Measurements from ENCODE around the gene DACT3.

Gene DACT3

DNA sequence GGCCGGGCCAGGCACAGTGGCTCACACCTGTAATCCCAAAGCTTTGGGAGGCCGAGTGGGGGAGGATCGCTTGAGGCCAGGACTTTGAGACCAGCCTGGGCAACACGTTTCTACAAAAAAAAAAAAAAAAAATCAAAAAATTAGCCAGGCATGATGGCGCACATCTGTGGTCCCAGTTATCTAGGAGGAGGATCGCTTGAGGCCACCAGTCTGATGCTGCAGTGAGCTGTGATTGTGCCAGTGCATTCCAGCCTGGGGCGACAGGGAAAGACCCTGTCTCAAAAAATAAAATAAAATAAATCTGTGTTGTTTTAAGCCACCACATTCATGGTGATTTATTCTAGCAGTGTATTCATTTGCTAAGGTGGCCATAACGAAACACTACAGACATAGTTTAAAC lies 4.1 kb upstream of the DACT3 start:
- DNase-seq (ENCODE audit: low spot score), result no peak

DNA sequence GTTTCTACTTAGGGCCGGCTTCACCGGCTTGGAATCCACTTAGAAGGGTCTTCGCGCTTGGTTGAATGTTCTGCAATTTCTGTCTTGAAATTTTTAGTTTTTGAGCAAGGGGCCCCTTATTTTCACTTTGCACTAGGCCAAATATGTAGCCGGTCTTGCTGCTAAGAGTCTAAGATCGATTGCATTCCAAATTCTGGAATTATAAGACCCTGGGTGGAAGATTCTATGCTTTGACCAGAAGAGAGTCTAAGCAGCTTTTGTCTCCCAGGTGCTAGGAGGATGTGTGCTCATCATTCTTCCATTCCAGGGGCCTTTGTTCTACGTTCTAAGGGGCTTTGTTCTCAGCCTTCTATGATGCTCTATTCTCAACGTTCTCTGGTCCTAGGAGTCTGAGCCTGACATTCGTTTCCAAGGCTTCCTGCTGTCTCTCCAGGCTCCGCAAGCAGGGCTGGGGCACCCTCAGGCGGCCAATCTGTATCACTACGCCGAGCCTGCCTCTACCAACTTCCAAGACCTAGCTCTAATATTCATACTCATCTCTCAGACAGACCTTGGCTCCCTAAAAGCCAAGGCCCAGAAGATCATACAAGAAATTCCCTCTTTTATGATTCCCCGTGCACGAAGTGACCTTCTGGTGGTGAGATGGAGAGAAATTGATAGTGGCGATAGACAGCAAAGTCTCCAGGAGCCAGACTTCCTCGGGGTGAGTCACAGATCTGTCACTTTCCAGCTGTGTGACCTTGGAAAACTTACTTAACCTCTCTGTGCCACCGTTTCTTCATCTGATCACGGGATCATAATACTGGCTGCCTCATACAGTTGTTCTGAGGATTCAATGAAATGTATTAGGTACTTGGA lies 982 bp upstream of the DACT3 start:
- peak; percentile 89 for DNase-seq (ENCODE audit: low spot score)

DNA sequence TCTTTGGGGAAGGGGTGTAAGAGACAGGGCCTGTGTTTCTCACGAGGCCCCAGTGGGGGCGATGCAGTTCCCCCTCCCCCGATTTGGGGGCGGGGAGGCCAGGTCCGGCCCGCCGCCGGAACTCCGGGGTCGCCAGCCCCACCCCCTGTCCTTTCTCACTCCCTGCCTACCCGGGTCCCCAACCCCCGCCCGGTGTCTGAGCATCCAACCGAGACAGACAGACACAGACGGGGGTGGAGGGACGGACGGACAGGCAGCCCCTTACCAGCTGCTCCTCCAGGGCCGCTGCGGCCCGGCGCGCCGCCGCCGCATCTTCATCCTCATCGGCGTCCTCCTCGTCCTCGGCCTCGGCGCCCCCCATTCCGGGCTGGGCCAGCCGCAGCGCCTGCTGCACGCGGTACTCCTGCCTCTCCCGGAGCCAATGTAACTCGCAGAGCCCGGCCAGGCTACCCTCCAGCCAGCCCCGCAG lies 397 bp downstream of the DACT3 start:
- no peak for DNase-seq (ENCODE audit: low spot score)

DNA sequence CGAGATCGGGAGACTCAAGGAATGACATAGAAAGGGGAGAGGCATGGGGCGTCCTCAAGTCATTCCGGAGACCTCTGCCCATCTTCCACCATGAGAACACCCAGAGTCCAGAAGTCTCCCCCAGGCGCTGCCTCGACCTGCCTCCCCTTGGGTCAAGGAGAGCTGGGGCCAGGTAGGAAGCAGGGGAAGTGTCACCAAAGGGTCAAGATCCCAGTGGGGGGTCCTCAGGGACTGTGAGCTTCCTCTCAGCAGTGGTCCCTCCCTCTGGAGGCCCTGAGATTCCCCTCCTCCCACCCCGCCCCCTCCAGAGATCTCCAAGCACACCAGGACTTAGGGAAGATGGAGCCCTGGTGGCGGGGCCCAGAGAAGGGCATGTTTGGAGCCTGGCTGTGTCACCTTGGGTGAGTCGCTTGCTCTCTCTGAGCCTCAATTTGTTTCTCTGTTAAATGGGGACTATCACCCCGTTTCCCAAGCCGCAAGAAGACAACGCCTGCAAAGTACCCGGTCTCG lies 919 bp downstream of the DACT3 start:
- DNase-seq (ENCODE audit: low spot score), result peak; percentile 35

DNA sequence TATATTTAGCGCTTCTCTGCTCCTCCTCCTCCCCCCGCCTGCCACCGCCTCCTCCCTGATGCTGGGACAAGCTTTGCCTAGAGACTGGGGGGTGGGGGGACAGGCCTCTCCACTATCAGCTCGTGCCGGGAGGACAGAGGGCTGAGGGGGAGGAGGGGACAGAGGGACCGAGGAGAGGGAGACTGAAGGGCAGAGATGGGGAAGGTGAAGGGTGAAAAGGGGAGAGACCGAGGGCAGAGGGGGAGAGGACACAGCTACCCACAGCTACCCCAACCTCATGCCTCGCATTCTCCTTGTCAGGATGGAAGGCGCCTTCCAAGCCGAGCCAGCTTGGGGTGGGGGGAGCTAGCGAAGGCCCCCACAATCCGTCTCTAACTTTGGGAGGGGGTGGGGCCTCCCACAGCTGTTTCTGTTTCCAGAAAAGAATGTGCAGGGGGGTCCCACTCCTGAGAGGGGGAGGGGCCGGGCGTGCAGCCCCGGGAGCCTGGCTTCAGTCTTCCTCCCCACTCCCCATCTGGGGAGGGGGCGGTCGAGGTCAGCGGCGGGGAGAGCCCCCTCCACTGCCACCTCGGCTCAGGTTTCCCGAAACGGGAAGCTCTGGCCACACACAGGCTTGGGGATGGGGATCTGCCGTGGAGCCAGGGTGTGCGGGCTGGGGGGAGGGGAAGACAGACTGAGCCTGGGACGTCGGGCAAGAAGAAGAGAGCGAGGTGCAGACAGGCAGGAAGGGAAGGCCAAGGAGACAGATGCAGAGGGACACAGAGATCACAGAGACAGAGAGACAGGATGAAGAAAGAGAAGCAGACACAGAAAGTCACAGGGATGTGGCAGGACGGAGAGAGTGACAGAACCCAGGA lies 1.6 kb downstream of the DACT3 start:
- DNase-seq (ENCODE audit: low spot score), result peak; percentile 61

DNA sequence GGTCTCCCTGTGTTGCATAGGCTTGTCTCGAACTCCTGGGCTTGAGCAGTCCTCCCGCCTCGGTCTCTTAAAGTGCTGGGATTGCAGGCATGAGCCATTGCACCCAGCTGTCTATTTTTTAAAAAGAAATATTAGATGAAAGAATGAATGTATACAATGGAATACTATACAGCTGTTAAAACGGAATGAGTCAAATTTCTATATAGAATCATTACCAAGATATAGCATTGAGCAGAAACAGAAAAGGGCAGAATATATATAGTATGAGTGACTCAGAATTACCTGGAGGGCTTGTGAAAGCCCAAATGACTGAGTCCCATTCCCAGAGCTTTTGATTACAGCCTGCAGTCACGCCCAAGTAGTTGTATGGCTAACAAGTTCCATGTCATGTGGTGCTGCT lies 4.4 kb downstream of the DACT3 start:
- DNase-seq (ENCODE audit: low spot score), result no peak

DNA sequence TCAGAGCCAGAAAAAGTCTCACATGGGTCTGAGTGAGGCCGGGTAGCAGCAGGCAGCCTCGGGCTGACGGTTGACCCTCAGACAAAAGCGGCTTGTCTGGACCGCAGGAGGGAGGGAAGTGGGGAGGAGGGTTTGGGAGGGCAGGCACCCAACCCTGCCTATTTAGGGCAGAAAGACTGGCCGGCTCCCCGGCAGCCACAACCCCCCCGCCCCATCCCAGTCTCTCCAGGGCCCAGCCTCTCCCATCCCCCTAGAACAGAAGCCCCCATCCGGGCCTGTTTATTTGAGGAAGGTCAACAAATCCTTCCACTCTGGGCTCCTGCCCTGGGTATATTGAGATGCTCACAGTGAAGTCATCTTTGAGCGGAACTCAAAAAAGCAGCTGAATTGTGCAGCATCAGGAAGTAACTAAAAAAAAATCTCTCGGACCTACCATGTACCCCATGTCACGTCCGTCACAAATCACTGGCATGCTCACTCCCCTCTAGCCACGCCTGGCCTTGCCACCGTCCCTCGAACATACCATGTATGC lies 6.3 kb downstream of the DACT3 start:
- DNase-seq (ENCODE audit: low spot score), result no peak

DNA sequence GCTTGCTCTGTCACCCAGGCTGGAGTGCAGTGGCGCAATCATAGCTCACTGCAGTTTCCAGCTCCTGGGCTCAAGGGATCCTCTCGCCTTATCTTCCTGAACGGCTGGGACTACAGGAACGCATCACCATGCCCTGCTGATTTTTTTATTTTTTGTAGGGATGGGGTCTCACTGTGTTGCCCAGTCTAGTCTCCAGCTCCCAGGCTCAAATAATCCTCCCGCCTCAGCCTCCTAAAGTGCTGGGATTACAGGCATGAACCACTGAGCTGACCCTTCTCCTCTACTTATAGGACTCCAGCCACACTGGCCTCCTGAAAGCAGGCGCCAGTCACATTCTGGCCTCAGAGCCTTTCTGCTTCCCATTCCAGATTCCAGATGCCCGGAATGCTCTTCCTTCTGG lies 10.5 kb downstream of the DACT3 start:
- no peak for DNase-seq (ENCODE audit: low spot score)

DNA sequence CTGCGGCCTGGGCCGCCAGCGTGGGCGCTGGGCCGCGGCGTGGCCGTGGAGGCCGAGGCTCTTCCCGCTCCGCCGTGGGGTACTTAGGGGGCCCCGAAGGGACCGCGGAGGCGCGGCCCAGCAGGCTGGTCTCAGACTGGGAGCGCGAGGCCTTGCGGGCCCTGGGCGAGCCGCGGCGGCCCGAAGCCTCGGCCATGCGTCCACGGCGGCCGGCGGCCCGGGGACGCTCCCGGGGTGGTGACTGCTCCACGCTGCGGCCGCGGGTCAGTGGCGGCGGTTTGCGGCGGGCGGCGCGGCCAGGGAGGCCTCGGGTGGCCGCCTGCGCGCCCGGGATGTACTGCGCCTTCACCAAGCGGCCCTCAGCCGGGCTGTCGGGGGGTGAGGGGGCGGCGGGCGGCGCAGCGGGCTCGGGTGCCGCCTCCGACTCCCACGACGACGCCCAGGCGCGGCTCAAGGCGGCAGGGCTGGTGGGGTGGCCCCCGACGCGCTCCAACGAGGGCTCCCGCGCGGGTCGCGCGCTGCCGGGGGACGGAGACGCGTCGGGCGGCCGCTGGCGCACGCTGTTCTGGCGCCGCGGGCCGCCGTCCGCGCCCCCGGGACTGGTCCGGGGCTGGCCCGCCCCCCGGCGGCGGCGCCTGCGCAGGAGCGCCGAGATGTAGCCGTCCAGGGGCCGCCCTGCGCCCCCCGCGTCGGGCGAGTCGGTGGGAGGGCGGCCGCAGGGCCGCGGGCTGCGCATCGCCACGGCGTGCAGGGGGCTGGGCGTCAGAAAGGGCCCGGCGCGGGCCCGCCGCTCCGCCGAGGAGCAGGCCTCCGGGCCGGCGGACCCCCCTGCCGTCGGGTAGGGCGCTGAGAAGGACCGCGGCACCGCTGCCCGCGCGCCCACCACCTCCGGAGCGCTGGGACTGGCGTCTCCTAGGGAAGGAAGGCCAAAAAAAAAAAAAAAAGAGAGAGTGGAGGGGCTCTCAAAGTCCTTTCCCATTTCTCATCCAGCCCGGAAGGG lies 11.7 kb downstream of the DACT3 start:
- DNase-seq (ENCODE audit: low spot score), result no peak

DNA sequence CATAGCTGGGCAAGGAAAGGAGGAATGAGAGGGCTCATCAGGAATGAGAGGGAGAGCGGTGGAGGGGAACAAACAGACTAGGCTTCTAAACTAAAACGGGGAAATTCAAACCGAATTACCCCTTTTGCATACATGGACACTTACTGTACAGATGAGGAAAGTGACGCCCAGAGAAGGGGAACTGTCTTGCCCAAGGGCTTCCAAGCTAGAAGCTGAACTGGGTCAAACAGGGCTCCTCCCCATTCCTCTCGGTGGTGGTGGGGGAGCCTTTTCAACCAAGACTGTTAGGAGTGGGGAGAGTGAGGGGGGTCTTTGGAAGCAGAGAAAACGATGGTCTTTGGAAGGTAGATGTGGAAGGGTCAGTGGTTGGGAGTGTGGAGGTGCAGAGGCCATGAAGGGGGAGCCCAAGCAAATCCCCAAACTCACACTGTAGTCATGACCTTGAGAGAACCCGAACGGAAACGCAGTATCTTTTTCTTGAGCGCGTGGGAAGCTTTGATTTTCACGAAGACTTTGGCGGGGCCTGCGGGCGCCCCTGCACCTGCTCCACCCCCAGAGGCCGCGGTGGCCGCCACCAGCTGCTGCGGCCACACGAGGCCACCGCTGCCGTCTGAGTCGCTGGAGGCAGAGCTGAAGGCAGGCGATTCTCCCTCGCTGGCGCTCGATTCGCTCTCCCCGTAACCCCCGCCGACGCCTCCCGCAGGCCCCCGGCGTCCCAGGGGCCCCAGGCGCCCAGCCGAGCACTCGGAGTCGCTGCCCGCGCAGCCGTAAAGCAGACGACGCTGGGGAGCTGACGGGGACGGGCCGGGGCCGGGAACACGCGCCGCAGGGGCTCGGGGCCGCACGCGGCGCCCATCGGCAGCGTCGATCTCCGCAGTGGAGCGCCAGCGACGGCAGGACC lies 12.7 kb downstream of the DACT3 start:
- DNase-seq (ENCODE audit: low spot score), result no peak

DNA sequence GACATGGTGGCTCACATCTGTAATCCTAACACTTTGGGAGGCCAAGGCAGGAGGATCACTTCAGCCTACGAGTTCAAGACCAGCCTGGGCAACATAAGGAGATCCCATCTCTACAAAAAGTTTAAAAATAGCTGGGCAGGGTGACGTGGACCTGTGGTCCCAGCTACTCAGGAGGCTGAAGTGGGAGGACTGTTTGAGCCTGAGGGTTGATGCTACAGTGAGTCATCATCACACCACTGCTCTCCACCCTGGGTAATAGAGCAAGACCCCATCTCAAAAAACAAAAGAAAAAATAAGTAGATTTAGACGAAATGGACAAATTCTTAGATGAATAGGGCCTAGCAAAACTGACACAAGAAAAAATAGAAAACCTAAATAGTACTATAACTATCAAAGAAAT lies 14.6 kb downstream of the DACT3 start:
- no peak for DNase-seq (ENCODE audit: low spot score)

DNA sequence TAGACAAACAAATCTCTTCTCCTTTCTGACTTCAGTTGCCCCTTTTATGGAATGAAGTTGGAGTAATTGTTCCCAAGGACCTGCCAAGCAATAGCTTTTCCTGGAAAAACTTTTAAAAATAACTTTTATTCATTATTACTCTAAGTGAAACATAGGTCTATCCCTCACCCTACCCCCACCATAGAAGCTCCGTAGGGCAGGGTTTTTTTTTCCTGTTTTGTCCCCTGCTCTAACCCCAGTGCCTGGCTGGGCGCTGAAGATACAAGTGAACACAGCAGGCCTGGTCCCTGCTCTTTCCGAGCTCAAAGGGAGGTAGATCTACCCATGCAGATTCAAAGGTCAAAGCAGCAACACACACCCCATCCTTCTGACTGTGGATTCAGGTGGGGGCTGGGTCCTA lies 16.3 kb downstream of the DACT3 start:
- DNase-seq (ENCODE audit: low spot score), result no peak

DNA sequence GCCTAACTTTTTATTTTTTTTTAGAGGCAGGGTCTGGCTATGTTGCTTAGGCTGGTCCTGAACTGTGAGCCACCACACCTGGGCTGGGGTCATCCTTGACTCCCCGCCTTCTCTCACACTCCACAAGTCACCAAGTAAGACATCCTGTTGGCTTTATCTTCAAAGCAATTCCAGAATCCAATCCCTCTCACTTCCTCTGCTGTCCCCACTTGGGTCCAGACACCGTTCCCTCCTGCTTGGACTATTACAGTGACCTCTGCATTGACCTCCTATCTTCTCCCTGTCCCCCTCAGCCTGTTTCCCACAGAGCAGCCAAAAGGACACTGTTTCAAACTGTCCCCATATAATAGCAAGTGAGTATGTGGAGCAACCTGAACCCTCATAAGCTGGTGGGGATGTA lies 20.3 kb downstream of the DACT3 start:
- no peak for DNase-seq (ENCODE audit: low spot score)

DNA sequence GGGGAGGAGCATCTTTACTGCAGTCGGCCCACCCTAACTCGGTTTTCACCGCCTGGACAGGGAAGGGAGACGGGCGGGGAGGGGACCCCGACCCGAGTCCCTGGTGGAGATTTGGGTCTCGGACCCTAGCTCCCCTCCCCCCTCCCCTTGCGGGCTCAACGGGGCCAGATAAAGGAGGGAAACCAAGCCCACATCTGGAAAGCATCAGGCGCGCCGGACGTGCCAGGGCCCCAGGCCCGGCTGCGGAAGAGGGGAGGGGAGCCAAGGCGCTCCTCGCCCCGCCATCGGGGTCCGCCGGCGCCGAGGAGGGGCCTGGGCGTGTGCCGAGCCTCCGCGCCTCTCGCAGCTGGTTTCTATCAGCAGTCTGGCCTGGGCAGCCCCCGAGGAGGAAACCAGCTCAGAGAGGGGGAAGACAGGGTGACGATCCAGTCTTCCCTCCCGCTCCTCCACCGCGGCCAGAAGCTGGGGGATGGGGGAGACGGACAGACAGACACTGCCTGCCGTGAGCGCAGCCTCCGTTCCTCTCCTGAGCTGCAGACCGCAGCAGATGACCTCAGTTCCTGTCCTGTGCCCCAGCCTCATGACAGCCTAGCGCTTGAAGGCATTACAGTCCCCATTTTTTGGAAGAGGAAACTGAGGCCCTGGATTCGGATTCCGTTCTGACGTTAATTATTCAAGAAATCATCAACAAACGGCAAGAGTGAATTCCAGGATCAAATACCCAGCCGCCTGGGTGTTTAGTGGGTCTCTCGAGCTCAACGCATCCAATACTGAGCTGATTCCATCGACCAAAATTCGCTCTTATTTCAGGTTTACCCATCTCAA lies 21.4 kb downstream of the DACT3 start:
- peak; percentile 87 for DNase-seq (ENCODE audit: low spot score)

DNA sequence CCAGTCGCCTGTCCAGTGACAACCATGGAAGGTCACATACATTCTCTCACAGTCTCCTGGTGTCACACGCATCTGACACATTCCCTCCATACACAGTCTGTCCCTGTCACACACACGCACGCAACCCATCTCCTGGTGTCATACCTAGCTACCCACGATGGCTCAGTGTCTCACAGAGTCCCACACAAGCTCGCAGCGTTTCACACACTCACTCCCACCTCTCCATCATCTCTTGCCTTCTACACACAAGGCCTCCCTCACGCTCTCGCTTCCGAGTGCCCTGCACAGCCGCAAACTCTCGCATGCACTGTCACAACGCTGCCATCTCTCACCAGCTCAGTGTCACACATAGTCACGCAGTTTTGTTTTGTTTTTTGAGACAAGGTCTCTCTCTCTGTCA lies 23.8 kb downstream of the DACT3 start:
- no peak for DNase-seq (ENCODE audit: low spot score)

DNA sequence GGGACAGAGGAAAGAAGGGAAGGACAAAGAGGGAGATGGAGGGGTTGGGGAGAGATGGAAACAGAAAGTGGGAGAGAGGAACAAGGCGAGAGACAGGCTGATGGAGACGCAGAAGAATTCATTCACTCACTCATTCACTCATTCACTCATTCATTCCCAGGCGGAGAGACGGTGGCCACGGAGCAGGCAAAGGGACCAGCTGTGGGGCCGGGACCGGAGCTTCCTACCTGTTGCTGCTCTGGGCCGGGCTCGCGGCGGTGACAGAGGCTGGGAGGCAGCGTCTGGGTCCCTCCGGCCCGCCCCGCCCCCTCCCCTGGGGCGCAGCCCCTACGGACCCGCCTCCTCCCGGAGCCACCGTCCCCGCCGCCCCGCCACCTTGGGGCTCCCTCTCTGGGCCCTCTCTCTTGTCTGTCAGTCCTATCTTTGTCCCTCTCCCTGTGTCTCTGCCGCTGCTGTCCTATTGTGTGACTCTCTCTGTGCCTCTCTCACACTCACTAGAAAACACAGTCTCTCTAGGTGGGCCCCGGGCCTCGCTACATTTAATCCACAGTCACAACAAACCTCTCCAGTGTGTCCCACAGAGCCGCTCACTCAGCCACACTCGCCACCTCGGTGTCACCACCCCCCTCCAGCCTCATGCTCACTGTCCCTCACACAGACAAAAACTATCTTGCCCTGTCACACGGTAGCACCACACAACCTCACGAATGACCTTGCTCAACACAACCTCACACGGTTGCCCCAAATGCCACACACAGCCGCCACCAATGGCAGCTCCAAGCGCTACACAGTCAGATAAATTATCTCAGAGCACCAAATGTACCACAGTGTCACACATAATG lies 24.8 kb downstream of the DACT3 start, which contains the start of gene GNG8:
TSS of gene GNG8 (minus strand) at position 283 of the 842 bp plus-strand sequence. CDS start 1,520 bp downstream, outside the sequence.
- no peak for DNase-seq (ENCODE audit: low spot score)

DNA sequence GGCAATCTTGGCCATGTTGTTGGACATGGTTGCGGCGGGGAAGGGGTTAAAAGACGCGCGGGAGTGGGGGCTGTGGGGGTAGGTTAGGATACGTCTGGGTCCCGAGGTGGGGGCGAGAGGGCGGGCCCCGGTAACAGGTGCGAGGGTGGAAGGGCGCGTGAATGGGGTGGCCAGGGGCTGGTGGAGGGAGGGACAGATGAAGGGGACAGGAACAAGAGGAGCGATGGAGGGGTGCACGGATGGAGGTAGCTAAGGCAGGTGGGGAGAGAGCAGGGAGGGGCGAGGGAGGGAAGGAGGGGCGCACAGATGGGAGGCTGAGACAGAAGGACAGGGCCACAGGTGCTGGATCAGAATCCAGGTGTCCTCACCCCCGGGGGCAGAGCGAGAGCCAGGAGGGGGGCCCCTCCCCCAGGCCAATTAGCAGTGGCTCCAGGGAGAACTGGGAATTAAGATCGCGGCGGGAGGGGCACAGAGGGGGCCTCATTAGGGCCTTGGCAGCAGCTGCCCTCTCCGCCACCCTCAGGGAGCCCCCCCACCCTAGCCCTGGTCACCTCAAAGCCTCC lies 26.2 kb downstream of the DACT3 start:
- no peak for DNase-seq (ENCODE audit: low spot score)

DNA sequence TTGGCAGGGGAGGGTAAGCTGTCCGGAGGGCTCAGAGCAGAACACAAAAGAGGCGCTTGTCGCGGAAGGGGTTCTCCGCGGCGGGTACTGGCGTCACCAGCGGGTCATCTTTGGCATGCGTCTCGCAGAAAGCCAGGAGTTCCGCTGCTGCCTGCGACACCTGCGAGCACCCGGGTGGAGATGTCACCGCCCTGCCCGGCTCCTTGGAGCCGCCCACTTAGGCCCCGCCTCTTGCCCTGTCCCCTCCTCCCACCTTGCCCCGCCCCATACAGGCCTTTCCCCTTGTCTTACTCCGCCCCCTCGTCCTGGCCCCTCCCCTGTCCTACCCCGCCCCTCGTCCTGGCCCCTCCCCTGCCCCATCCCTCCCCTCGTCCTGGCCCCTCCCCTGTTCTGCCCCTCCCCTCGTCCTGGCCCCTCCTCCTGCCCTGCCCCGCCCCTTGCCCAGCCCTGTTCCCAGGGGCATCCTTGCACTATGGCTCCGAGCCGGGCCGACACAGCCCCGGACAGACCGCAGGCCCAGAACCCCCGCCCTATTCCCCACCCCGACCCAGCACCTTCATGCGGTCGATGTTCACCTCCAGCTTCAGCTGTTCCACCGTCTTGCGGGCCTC lies 26.8 kb downstream of the DACT3 start:
- DNase-seq (ENCODE audit: low spot score), result peak; percentile 97
